ENCODE data around the gene MYO16.
"Not testable (repeated sequence)": the region's sequence is repeated elsewhere in the genome, so short reads cannot be mapped to it uniquely, and the experiment has no call there.

MYO16 gene

DNA sequence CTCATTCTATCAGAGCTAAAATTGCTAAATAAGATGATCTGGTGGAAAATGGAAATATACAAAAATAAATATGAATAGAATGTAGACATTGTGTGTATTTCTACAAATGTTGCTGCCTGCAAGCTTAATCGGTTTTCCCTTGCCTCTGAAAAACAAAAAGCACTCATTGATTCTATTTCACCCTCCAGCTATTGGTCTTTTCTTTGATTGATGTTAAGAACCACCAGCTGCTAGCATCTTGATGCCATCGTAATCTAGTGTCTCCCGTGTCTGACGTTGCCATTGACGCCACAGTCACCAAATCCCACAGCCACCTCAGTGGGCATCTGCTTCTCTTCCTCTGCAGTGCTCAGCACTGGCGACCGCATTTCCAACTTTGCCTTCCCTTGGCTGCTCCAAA is 461.8 kb downstream of the MYO16 start:
- no peak for DNase-seq (ENCODE audit: low read depth)
- no peak overlapping the region for H3K4me3 ChIP-seq (replicated peaks; ENCODE audit: low read depth, low read length)
- no peak for TF ChIP-seq CTCF (IDR thresholded peaks at IDR 0.05; ENCODE audit: low read length, missing control alignments)

GRCh38 chr13:109092186-109092585 is 462.8 kb downstream of the MYO16 start:
- H3K4me3 ChIP-seq (replicated peaks; ENCODE audit: low read depth, low read length); DNase-seq (ENCODE audit: low read depth): not testable (repeated sequence)

DNA sequence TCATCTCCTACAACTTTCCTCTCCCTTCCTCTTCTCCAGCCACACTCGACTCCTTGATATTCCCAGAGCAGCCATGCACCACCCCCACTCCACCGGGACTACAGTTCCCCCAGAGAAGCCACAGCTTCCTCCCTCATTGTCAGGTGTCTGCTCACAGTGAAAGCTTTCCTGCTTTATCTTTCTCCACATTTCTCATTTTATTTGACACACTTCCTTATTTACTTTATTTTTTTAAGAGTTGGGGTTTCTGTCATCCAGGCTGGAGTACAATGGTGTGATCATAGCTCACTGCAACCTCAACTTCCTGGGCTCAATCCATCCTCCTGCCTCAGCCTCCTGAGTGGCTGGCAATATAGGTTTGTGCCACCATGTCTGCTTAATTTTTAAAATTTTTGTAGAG is 464.6 kb downstream of the MYO16 start:
- H3K4me3 ChIP-seq (replicated peaks; ENCODE audit: low read depth, low read length), result no peak overlapping the region
- DNase-seq (ENCODE audit: low read depth), result no peak
- no peak for TF ChIP-seq CTCF (IDR thresholded peaks at IDR 0.05; ENCODE audit: low read length, missing control alignments)

DNA sequence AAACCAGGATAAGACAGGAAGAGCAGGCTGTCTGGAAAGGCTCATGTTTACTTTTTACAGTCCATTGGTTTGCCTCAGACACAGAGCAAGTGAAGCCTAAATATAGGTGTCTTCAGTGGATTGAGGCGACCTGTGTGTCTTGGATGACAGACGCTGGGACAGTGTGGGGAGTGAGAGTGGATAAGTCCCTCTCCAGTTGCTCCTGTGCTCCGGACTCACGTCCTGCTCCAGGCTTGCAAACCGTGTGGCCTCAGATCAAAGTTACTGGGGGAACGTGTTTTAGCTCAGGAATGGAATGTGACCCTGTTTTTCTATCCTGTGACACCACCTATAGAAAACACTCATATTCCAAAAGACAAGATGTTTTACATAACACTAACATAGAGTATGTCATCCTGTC is 465.7 kb downstream of the MYO16 start:
- no peak for TF ChIP-seq CTCF (IDR thresholded peaks at IDR 0.05; ENCODE audit: low read length, missing control alignments)
- no peak overlapping the region for H3K4me3 ChIP-seq (replicated peaks; ENCODE audit: low read depth, low read length)

DNA sequence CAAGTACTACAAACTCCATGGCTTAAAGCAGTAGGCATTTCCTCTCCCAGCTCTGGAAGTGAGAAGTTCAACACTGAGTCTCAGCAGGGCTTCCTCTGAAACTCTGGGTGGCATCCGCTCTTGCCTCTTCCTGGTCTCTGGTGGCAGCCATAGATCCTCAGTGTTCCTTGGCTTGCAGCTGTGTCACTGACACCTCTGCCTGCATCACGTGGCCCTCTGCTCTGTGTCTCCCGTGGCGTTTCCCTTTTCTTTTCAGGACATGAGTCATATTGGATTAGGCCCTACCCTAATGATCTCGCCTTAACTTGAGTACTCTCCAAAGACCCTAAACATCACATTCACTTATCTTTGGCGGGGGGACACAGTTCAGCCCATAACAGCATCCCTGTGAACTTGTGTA is 466.7 kb downstream of the MYO16 start:
- no peak overlapping the region for H3K4me3 ChIP-seq (replicated peaks; ENCODE audit: low read depth, low read length)
- TF ChIP-seq CTCF (IDR thresholded peaks at IDR 0.05; ENCODE audit: low read length, missing control alignments), result no peak
- no peak for DNase-seq (ENCODE audit: low read depth)

More for the DNA sequence above, 465.7 kb downstream of the MYO16 start:
- DNase-seq (ENCODE audit: low read depth), result no peak

DNA sequence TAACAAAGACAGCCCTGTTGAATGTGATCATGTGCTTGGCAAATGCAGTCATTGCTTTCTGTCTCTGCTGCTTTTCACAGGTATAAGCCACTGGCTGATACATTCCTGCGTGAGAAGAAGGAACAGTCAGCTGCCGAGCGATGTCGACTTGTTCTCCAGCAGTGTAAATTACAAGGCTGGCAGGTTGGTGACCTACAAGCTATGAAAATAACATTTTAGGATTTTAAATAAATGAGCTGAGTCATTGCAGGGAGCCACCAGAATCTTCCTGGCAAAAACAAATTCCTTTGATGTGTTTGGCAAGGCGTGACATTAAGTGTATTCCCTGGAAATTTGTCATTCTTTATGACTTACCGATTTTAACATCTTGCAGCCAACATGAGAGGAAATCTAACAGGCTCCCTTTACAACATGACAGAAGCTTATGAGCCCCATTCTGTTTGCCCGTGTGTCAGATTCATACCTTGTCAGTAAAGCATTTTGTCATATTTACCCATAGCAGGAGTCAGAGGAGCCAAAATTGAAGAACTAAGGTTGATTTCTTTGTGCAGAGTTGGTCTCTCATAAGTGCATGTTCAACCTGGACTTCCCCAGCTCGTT is 471.4 kb downstream of the MYO16 start:
- no peak for DNase-seq (ENCODE audit: low read depth)
- H3K4me3 ChIP-seq (replicated peaks; ENCODE audit: low read depth, low read length), result no peak overlapping the region
- no peak for TF ChIP-seq CTCF (IDR thresholded peaks at IDR 0.05; ENCODE audit: low read length, missing control alignments)

GRCh38 chr13:109101550-109102144 is 472.2 kb downstream of the MYO16 start:
- TF ChIP-seq CTCF (IDR thresholded peaks at IDR 0.05; ENCODE audit: low read length, missing control alignments), result no peak
- DNase-seq (ENCODE audit: low read depth), result no peak

More at GRCh38 chr13:109101550-109102144, 472.2 kb downstream of the MYO16 start:
- H3K4me3 ChIP-seq (replicated peaks; ENCODE audit: low read depth, low read length), result no peak overlapping the region

All from fibroblast of pulmonary artery (primary cell).